HepG2 (cell line): Measurements from ENCODE around the gene KLK7. TPM values are rescaled to one million over a fixed set of nuclear protein-coding genes. Genes with fewer than 3 reads are reported as not detected.

Source experiments
- ATAC-seq: fragments of 200-7000 bp; cut with Tn5 transposase; 3 replicates; pipeline ENCODE4 v1.9.1; 2020; ENCODE audit warnings: mild to moderate bottlenecking, moderate library complexity
- BruUV-seq: library from RNA; stranded (reverse); fragments of 400-500 nt; replicated peaks from 2 replicates; lab custom pipeline; 2021; lab: Mats Ljungman, UMichigan
- CTCF ChIA-PET: fragments of 300-600 bp; formaldehyde crosslinking; extraction: SDS; loops from one replicate; lab custom pipeline; 2021; ENCODE audit warnings: low total read pairs, inconsistent platforms, low intra/inter-chr PET ratio; lab: Yijun Ruan, JAX
- POLR2A ChIA-PET: fragments of 350-600 bp; sonication (Branson Sonifier 250); formaldehyde crosslinking; loops from one replicate; lab custom pipeline; 2020; ENCODE audit warnings: antibody characterized with exemption, inconsistent platforms; lab: Yijun Ruan, JAX
- DNase-seq: peaks from one replicate; pipeline ENCODE4 v3.0.0-alpha.2; 2015; ENCODE audit warnings: low spot score
- FAIRE-seq: peaks from 3 replicates; lab custom pipeline; 2011; peaks lifted over from hg19 to GRCh38; lab: Jason Lieb, UNC
- H2AFZ ChIP-seq: one replicate; pipeline ENCODE4 v1.6.1; 2011; ENCODE audit warnings: low read length, inconsistent platforms
- H3K27ac ChIP-seq: fragments of 300-600 bp; 3 replicates; pipeline ENCODE4 v1.8.0; 2011; ENCODE audit warnings: mixed run types, mild to moderate bottlenecking, mixed read lengths, low read length, inconsistent platforms; ENCODE audit not compliant: insufficient read depth; ENCODE audit errors: extremely low read length
- H3K27me3 ChIP-seq, 2 experiments: fragments of 200-600 bp in 1 of 2; 2 replicates in 1 of 2; 3 replicates in 1 of 2; pipeline versions ENCODE4 v1.6.0 to v1.8.0; 2011; ENCODE audit warnings: low read length in 2 of 2, mild to moderate bottlenecking in 2 of 2, moderate library complexity in 2 of 2, inconsistent platforms in 1 of 2; ENCODE audit not compliant: insufficient read depth in 2 of 2, control insufficient read depth in 1 of 2
- H3K36me3 ChIP-seq, 2 experiments: fragments of 200-600 bp in 1 of 2; replicated peaks in 1 of 2; 2 replicates in 1 of 2; 3 replicates in 1 of 2; pipeline versions ENCODE4 v1.5.1 to v1.8.0; 2011; ENCODE audit warnings: low read length in 2 of 2, inconsistent platforms in 1 of 2; ENCODE audit not compliant: insufficient read depth in 2 of 2, control insufficient read depth in 1 of 2
- H3K4me1 ChIP-seq: 2 replicates; pipeline ENCODE4 v1.5.1; 2012; ENCODE audit warnings: low read length, inconsistent platforms; ENCODE audit not compliant: insufficient read depth
- H3K4me2 ChIP-seq: 2 replicates; pipeline ENCODE4 v1.6.0; 2011; ENCODE audit warnings: low read depth, low read length, inconsistent platforms
- H3K4me3 ChIP-seq, 3 experiments: fragments of 200-600 bp in 1 of 3; sonication (generic), shearing (Covaris generic) in 1 of 3; replicated peaks in 1 of 3; 2 replicates each; pipeline ENCODE4 v1.5.1; 2011 to 2016; ENCODE audit warnings: low read length in 3 of 3, inconsistent platforms in 2 of 3, low read depth in 2 of 3, mild to moderate bottlenecking in 2 of 3, control low read depth in 1 of 3, mixed read lengths in 1 of 3; ENCODE audit not compliant: insufficient read depth in 1 of 3
- H3K79me2 ChIP-seq: one replicate; pipeline ENCODE4 v1.6.1; 2011; ENCODE audit warnings: low read length, inconsistent platforms; ENCODE audit not compliant: insufficient read depth
- H3K9ac ChIP-seq: 2 replicates; pipeline ENCODE4 v1.6.0; 2011; ENCODE audit warnings: mild to moderate bottlenecking, low read depth, low read length, inconsistent platforms; ENCODE audit not compliant: insufficient read depth
- H3K9me3 ChIP-seq: 2 replicates; pipeline ENCODE4 v1.5.1; 2012; ENCODE audit warnings: mild to moderate bottlenecking, low read length
- H4K20me1 ChIP-seq: 2 replicates; pipeline ENCODE4 v1.6.0; 2011; ENCODE audit warnings: inconsistent platforms, mild to moderate bottlenecking, low read length, moderate library complexity; ENCODE audit not compliant: insufficient read depth
- EHMT2 ChIP-seq: fragments of 200-600 bp; sonication (generic); IDR thresholded peaks from 2 replicates; pipeline ENCODE4 v1.7.0; 2017; ENCODE audit warnings: antibody characterized with exemption, low read depth, low read length, borderline replicate concordance
- MXD3 ChIP-seq: IDR thresholded peaks from 2 replicates; pipeline ENCODE4 v1.6.1; 2016; ENCODE audit warnings: mild to moderate bottlenecking, missing biosample characterization, missing genetic modification reagents
- NFATC3 ChIP-seq: sonication (generic); formaldehyde crosslinking; IDR thresholded peaks from 2 replicates; pipeline ENCODE4 v1.5.1; 2020; ENCODE audit warnings: mild to moderate bottlenecking, missing genetic modification reagents
- PHF20 ChIP-seq: sonication (generic); formaldehyde crosslinking; IDR thresholded peaks from 2 replicates; pipeline ENCODE4 v1.5.0; 2020; ENCODE audit warnings: mild to moderate bottlenecking, missing genetic modification reagents
- RAD21 ChIP-seq: fragments of 450-650 bp; formaldehyde crosslinking; IDR thresholded peaks from 2 replicates; pipeline ENCODE4 v1.5.0; 2020; ENCODE audit warnings: mild to moderate bottlenecking
- SP5 ChIP-seq: IDR thresholded peaks from 2 replicates; pipeline ENCODE4 v1.6.1; 2016; ENCODE audit warnings: low read depth, borderline replicate concordance
- ZFYVE20 ChIP-seq: sonication (generic); formaldehyde crosslinking; IDR thresholded peaks from 2 replicates; pipeline ENCODE4 v1.8.0; 2023; ENCODE audit warnings: low read depth, mild to moderate bottlenecking, moderate library complexity, missing genetic modification reagents, borderline replicate concordance
- ZNF513 ChIP-seq: sonication (generic); formaldehyde crosslinking; conservative IDR thresholded peaks from 2 replicates; pipeline ENCODE4 v1.5.0; 2020; ENCODE audit warnings: missing genetic modification reagents
- ZNF770 ChIP-seq: sonication (generic); formaldehyde crosslinking; IDR thresholded peaks from 2 replicates; pipeline ENCODE4 v1.5.0; 2020; ENCODE audit warnings: mild to moderate bottlenecking, missing genetic modification reagents
- WGBS: methylation state at CpG from one replicate; pipeline ENCODE4 v1.1.6; 2017; ENCODE audit warnings: low lambda C conversion rate; 5-methylcytosine and 5-hydroxymethylcytosine counted together
- in situ Hi-C: cut with HindIII; loops from 2 replicates; pipeline ENCODE4 v1.10.0; 2017; ENCODE audit warnings: low pct_unique_long_range_greater_than_20kb; ENCODE audit not compliant: extremely low pct_ligation_motif_present
- intact Hi-C: fragments of 100-400 bp; cut with micrococcal nuclease; formaldehyde crosslinking; loops from one replicate; pipeline ENCODE4 v1.10.0; 2022; ENCODE audit not compliant: unreplicated experiment
- polyA plus RNA-seq, 8 experiments: library from polyadenylated mRNA; depleted of rRNA in 3 of 8; stranded (reverse) in 7 of 8; unstranded in 1 of 8; fragments of >200 nt; fragmentation: Illumina TruSeq in 4 of 8; extraction: Trizol in 4 of 8; gene quantifications; 2 replicates each; pipeline versions ENCODE4 v1.2.1 to v1.2.3, GENCODE V29; 2011 to 2016; ENCODE audit warnings: low read depth in 4 of 8, missing spikeins in 1 of 8, mixed read lengths in 1 of 8; ENCODE audit not compliant: insufficient read depth in 1 of 8
- total RNA-seq, 5 experiments: library from RNA; depleted of rRNA; stranded (reverse); fragments of >200 nt; fragmentation: Illumina TruSeq; extraction: Trizol; gene quantifications; 2 replicates each; pipeline ENCODE4 v1.2.3, GENCODE V29; 2016; ENCODE audit warnings: low read depth in 1 of 5
- TF ChIP-seq, protein P1 (sequence below): IDR thresholded peaks from 2 replicates; pipeline ENCODE4 v1.6.1; 2018; ENCODE audit warnings: missing genetic modification reagents

KLK7 gene
- total and polyA plus RNA-seq, 2 of the 13 experiments (the other 11 are each of a cell fraction or from before 2014, with no cell fraction given): not detected

DNA sequence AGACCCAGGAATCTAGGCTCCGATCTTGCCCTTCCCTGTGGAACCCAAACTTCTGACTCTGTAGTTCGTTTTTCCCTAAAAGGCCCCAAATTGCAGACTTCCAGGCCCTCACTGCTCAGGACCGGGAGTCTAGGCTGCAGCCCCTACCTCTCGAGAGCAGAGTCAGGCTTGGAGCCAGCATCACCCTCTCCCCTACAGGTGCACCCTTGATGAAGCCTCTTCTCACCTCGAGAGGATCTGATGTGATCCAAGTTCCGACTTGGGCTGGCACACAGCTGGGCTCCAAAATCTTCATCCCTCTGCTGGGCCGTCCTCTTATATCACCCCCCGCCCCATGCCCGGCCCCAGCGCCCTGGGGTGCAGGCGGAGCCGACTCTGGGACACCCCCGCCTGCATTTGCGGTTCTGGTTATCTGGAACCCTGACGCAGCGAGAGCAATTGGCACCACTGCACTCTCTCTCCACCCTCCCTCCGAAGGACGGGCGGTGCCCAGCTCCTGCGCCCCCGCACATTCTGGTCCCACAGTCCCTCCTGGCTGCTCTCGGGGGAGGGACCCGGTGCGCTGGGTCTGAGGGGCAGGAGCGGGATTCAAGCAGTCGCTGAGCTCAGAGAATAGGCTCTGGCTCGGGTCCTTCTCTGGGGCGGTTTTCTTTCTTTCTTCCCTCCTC lies at the start of gene KLK7 (continued):
- TF ChIP-seq EHMT2 (no peak), ZNF770 (CRISPR knock-in tag) (no peak), MXD3 (CRISPR knock-in tag) (no peak), SP5 (CRISPR knock-in tag) (no peak)
- TF ChIP-seq, protein P1, sequence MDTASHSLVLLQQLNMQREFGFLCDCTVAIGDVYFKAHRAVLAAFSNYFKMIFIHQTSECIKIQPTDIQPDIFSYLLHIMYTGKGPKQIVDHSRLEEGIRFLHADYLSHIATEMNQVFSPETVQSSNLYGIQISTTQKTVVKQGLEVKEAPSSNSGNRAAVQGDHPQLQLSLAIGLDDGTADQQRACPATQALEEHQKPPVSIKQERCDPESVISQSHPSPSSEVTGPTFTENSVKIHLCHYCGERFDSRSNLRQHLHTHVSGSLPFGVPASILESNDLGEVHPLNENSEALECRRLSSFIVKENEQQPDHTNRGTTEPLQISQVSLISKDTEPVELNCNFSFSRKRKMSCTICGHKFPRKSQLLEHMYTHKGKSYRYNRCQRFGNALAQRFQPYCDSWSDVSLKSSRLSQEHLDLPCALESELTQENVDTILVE: no peak

DNA sequence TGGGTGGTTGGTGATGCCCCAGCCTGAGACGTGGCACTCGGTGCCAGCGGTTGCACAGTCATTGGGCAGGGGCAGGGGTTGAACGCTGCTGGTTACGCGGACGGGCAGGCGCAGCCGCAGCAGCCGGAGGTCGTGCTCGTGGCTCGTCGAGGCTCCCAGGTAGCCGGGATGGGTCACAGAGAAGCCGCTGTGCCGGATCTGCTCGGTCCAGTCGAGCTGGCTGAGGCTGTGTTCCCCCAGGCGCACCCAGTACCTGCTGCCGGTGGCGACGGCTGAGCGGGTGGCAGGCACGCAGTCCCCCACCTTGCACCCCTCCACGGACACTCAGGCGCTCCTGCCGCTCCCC lies 48.1 kb upstream of the KLK7 start:
- no peak overlapping the region for H3K4me2 ChIP-seq
- DNase-seq (no peak), ATAC-seq (no peak), FAIRE-seq (no peak)
- no peaks in the 10 kb centered on the region for H3K9me3 ChIP-seq
- no peaks in the 10 kb centered on the region for H3K36me3 ChIP-seq
- CTCF ChIA-PET: no interaction called here
- no peak overlapping the region for H3K4me3 ChIP-seq
- 78% methylated on average over 16 of the region's 28 CpGs for WGBS
- H3K27me3 ChIP-seq: peaks cover 4 to 27% of the 10 kb centered on the region in 2 experiments; a peak in 4 of 5 replicates
- H2AFZ ChIP-seq: no peak overlapping the region
- in situ Hi-C loops: no loop called here
- no TSS peak for BruUV-seq
- H3K27ac ChIP-seq: no peak overlapping the region
- intact Hi-C loops: no loop called here
- H3K79me2 ChIP-seq: no peaks in the 10 kb centered on the region
- no peaks in the 10 kb centered on the region for H4K20me1 ChIP-seq
- no peaks in the 10 kb centered on the region for H3K4me1 ChIP-seq
- POLR2A ChIA-PET: no interaction called here
- no peak overlapping the region for H3K9ac ChIP-seq
- TF ChIP-seq NFATC3 (CRISPR knock-in tag) (no peak), ZNF513 (CRISPR knock-in tag) (no peak), RAD21 (CRISPR knock-in tag) (no peak), PHF20 (no peak), ZFYVE20 (CRISPR knock-in tag) (no peak)
